22Rv1 (cell line): ENCODE data around the gene NCS1.

ENCODE experiments used
- ZFX ChIP-seq: fragments of 450-650 bp; IDR thresholded peaks from 2 replicates; pipeline ENCODE4 v1.6.1; 2017; ENCODE audit warnings: antibody characterized with exemption, borderline replicate concordance
- TF ChIP-seq, protein P1 (sequence below): fragments of 450-650 bp; IDR thresholded peaks from 2 replicates; pipeline ENCODE4 v1.5.1; 2017; ENCODE audit warnings: mild to moderate bottlenecking

DNA sequence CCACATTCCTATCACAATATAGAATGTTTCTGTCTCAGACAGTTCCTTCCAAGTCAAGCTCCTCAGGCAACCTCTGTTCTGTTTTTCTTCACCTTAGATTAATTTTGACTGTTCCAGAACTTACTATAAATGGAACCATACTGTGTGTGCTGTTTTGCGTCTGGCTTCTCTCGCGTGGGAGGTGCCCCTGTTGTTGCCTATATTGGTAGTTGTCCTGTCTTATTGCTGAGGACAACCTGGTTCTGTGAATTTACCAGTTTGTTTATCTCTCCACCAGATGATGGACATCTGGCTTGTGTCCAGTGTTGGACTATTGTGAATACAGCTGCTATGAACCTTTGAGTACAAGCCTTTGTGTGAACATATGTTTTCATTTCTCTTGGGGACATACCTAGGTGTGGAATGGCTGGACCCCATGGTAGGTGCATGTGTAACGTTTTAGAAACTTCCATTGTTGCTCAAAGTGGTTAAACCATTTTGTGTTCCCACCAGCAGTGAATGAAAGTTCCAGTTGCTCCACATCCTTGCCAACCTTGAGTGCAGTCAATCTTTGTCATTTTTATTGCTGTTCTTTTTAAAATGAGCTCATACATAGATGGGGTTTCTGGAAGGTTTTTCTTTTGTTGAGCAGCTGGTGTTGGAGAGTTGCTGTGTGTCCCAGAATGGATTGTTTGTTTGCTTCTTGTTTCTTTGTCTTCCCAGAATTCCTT, 111.5 kb downstream of the NCS1 start:
- TF ChIP-seq, protein P1, sequence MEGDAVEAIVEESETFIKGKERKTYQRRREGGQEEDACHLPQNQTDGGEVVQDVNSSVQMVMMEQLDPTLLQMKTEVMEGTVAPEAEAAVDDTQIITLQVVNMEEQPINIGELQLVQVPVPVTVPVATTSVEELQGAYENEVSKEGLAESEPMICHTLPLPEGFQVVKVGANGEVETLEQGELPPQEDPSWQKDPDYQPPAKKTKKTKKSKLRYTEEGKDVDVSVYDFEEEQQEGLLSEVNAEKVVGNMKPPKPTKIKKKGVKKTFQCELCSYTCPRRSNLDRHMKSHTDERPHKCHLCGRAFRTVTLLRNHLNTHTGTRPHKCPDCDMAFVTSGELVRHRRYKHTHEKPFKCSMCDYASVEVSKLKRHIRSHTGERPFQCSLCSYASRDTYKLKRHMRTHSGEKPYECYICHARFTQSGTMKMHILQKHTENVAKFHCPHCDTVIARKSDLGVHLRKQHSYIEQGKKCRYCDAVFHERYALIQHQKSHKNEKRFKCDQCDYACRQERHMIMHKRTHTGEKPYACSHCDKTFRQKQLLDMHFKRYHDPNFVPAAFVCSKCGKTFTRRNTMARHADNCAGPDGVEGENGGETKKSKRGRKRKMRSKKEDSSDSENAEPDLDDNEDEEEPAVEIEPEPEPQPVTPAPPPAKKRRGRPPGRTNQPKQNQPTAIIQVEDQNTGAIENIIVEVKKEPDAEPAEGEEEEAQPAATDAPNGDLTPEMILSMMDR, result no peak
- no peak for TF ChIP-seq ZFX
